VCaP (cell line): ENCODE measurements around the gene FANCE.

ENCODE experiments used
- H3K27ac ChIP-seq: fragments of 450-650 bp; 2 replicates; pipeline ENCODE4 v1.5.1; 2017
- TF ChIP-seq, protein P1 (sequence below): fragments of 450-650 bp; conservative IDR thresholded peaks from 2 replicates; pipeline ENCODE4 v1.5.1; 2017; ENCODE audit warnings: mild to moderate bottlenecking, moderate library complexity

FANCE gene

GRCh38 chr6:35474942-35475570, 22.9 kb downstream of the FANCE start:
- no peak overlapping the region for H3K27ac ChIP-seq
- TF ChIP-seq, protein P1, sequence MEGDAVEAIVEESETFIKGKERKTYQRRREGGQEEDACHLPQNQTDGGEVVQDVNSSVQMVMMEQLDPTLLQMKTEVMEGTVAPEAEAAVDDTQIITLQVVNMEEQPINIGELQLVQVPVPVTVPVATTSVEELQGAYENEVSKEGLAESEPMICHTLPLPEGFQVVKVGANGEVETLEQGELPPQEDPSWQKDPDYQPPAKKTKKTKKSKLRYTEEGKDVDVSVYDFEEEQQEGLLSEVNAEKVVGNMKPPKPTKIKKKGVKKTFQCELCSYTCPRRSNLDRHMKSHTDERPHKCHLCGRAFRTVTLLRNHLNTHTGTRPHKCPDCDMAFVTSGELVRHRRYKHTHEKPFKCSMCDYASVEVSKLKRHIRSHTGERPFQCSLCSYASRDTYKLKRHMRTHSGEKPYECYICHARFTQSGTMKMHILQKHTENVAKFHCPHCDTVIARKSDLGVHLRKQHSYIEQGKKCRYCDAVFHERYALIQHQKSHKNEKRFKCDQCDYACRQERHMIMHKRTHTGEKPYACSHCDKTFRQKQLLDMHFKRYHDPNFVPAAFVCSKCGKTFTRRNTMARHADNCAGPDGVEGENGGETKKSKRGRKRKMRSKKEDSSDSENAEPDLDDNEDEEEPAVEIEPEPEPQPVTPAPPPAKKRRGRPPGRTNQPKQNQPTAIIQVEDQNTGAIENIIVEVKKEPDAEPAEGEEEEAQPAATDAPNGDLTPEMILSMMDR: no peak

GRCh38 chr6:35475573-35475972, 23.4 kb downstream of the FANCE start:
- TF ChIP-seq, protein P1: no peak
- no peak overlapping the region for H3K27ac ChIP-seq

DNA sequence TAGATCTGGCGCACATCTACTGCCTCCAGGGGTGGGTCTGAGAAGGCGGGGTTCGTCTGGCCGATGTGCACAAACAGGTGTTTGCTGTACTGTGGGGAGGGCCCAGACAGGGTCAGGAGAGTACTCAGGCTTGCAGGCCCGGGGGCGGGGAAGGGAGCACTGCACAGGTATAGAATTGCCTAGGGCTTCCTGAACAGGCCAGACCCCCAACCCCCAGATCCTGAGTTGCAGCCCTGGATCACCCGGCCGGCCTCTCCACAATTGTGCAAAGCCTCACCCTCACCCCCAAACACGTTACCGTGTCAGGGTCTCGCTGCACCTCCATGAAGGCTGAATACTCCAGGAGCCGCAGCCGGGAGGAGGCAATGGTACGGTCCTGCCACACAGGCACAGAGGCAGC, 23.9 kb downstream of the FANCE start:
- H3K27ac ChIP-seq: no peak overlapping the region
- TF ChIP-seq, protein P1: no peak

DNA sequence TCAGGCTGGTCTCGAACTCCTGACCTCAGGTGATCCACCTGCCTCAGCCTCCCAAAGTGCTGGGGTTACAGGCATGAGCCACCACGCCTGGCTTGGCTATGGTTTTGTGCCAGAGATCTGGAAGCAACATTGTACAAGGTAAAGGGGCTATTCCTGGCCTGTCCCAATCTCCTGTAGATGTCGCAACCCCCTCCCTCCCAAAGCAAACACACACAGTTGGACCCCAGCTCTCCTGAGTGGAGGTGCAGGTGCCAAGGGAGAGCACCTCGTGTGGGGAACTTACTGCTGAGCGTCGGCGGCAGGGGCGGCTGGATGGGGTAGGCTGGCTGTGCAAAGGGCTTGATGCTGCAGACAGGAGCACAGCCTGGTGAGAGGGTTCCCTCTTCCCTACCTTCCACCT, 24.9 kb downstream of the FANCE start:
- H3K27ac ChIP-seq: no peak overlapping the region
- TF ChIP-seq, protein P1: no peak

DNA sequence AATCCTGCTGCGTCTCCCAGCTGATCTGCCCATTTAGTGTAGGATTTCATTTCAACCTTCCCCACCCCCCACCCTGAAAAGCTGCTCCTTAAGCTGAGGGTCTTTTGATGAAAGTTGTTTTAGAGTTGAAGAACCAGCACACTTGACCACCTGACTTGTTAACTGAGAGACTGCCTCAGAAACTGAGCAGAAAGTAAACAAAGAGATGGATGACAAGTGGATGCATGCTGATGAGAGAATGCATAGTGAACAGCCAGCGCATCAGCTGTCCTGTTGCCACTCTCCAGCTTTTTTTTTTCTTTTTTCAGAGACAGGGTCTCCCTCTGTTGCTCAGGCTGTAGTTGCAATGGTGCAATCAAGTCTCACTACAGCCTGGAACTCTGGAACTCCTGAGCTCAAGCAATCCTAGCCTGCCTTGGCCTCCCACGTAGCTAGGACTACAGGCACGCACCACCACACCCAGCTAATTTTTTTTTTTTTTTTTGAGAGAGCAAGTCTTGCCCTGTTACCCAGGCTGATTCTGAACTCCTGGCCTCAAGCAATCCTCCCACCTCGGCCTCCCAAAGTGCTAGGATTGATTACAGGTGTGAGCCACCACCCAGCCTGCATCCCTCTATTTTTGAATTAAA, 25.5 kb downstream of the FANCE start:
- TF ChIP-seq, protein P1: no peak
- no peak overlapping the region for H3K27ac ChIP-seq

DNA sequence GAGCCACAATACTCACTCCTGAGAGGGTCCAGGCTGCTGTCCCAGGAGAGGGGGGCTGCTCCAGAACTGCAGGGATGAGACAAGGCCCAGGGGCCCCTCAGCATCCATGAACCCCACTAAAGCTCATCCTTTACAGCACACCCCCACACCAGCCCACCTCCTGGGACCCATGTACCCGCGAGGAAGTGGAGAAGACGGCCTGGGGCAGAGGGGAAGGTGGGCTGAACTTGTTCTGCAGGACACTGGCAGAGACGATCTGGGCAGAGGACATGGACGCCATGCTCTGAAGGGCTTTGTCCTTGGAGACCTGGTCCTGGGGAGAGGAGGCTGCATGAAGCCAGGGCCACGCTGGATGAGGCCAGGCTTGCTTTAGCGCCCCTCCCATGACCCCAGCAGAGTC, 26.1 kb downstream of the FANCE start:
- H3K27ac ChIP-seq: no peak overlapping the region
- TF ChIP-seq, protein P1: no peak

DNA sequence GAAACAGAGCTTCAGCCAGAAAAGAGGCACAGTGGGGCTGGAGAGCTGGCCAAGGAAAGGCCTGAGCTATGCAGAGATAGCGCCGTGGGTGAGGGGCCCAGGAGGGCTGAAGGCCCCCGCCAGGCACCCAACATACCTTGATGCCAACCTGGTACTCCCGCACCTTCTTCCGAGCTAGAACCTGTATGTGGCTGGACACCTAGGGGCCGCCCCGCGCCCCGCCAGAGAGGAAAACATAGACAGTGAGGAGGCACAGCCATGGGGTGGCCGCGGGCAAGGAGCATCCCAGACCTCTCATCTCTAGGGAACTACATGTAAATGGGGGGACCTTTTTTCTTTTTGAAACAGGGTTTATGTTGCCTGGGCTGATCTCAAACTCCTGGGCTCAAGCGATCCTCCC, 28.0 kb downstream of the FANCE start:
- no peak overlapping the region for H3K27ac ChIP-seq
- TF ChIP-seq, protein P1: no peak
